ENCODE results near the gene BORCS8.

BORCS8 gene

GRCh38 chr19:19213426-19214158, 21.6 kb upstream of the BORCS8 start:
- DNase-seq (ENCODE audit: low read depth), result no peak

- no peak for DNase-seq (ENCODE audit: low read depth)
These were observed 21.0 kb upstream of the BORCS8 start for GRCh38 chr19:19212916-19213315.

GRCh38 chr19:19211499-19212420, 19.8 kb upstream of the BORCS8 start, which contains the start of gene NCAN:
Gene NCAN, plus strand, starts transcription at chr19:19211958. Its CDS starts 4,996 bp downstream, at chr19:19216954.
- no peak for DNase-seq (ENCODE audit: low read depth)

GRCh38 chr19:19209372-19209771, 17.4 kb upstream of the BORCS8 start:
- no peak for DNase-seq (ENCODE audit: low read depth)

- no peak for DNase-seq (ENCODE audit: low read depth)
These were observed 16.0 kb upstream of the BORCS8 start for GRCh38 chr19:19207637-19208572.

- DNase-seq (ENCODE audit: low read depth), result no peak
These were observed 15.0 kb upstream of the BORCS8 start for GRCh38 chr19:19206938-19207337.

- DNase-seq (ENCODE audit: low read depth), result no peak
These were observed 13.8 kb upstream of the BORCS8 start for GRCh38 chr19:19205416-19206410.

- no peak for DNase-seq (ENCODE audit: low read depth)
These were observed 12.2 kb upstream of the BORCS8 start for GRCh38 chr19:19204181-19204580.

GRCh38 chr19:19203012-19203856, 11.3 kb upstream of the BORCS8 start, which contains the start of gene NR2C2AP:
Gene NR2C2AP, minus strand, starts transcription at chr19:19203414. Its CDS starts 354 bp downstream, at chr19:19203060.
- peak; percentile 88 for DNase-seq (ENCODE audit: low read depth)

- DNase-seq (ENCODE audit: low read depth), result no peak
These were observed 10.7 kb upstream of the BORCS8 start for GRCh38 chr19:19202707-19203011.

- DNase-seq (ENCODE audit: low read depth), result no peak
These were observed 10.0 kb upstream of the BORCS8 start for GRCh38 chr19:19201697-19202630.

- no peak for DNase-seq (ENCODE audit: low read depth)
These were observed 2.0 kb upstream of the BORCS8 start for GRCh38 chr19:19193926-19194325.

- no peak for DNase-seq (ENCODE audit: low read depth)
These were observed 1.0 kb upstream of the BORCS8 start for GRCh38 chr19:19192910-19193423.

GRCh38 chr19:19191768-19192077, 229 bp downstream of the BORCS8 start:
- no peak for DNase-seq (ENCODE audit: low read depth)

GRCh38 chr19:19186742-19187141, 5.2 kb downstream of the BORCS8 start:
- DNase-seq (ENCODE audit: low read depth), result no peak

- DNase-seq (ENCODE audit: low read depth), result peak; percentile 54
These were observed 5.9 kb downstream of the BORCS8 start for GRCh38 chr19:19185853-19186740.

- no peak for DNase-seq (ENCODE audit: low read depth)
These were observed 10.4 kb downstream of the BORCS8 start for GRCh38 chr19:19181488-19181998.
